ENCODE results near the gene ARSA.
"Not testable (repeated sequence)": the region's sequence is repeated elsewhere in the genome, so short reads cannot be mapped to it uniquely, and the experiment has no call there.

Gene ARSA

GRCh38 chr22:50627642-50628542 is at the start of gene ARSA:
Gene ARSA (minus strand): TSS chr22:50628152. CDS start chr22:50627779, 373 bp downstream.
- peak; percentile 71 for DNase-seq

DNA sequence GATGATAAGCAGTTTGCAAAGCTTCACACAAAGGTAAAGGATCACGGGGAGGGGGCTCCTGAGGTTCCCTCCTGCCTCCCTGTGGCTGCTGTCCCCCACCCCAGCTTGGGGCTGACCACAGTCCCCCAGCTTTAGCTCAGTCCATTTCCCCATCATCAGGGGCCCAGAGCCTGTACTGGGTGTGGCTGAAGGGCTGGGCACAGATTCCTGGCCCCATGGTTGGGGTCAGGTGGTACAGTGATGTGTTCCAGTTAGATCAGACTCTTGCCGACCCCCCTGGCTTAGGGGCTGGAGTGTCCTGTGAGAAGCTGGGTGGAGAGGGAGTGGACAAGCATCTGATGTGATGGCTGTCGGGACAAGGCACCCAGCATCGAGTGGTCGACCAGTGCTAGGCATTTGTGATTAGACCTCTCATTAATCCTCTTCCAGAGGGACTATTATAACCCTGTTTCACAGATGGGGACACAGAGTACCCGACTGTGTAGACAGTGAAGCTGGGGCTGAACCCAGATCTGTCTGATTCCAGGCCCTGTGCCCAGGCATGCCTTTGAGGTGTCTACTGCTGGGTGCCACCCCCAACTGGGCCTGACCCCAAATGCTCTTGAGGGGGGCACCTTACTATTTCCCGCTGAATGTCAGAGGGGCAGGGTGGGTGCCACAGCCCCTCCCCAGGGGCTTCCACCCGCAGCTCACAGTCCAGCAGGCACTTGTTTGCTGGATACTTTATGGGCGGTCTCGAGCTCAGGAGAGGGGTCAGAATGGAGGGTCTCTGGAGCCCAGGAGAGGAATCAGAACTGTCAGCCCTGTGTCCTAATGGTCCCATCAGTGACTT is 48.9 kb upstream of the ARSA start:
- DNase-seq = no peak

GRCh38 chr22:50676180-50676636 is 48.3 kb upstream of the ARSA start:
- DNase-seq = no peak

DNA sequence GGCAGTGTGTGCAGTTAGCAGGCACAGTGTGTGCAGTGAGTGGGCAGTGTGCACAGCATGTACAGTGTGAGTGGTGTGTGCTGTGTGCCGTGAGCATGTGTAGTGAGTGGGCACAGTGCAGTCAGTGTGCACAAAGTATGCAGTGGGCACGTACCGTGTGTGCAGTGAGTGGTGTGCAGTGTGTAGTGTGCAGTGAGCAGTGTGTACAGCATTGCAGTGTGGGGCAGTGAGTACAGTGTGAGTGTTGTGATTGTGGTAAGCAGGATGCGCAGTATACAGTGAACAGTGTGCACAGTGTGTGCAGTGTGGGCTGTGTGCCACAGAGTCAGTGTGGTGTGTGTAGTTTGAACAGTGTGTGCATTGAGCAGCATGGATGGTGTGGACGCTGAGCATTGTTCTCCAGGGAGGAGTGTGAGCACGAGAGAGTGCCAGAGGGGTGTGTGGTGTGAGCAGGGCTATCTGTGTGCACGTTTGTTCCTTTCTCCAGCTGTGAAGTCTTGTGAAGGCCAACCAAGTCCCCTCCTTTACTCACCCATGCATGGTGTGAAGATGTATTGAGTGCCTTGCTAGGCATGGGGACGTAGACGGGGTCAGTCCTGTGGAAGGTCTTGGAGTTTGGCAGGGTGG is 47.7 kb upstream of the ARSA start:
- DNase-seq = no peak

DNA sequence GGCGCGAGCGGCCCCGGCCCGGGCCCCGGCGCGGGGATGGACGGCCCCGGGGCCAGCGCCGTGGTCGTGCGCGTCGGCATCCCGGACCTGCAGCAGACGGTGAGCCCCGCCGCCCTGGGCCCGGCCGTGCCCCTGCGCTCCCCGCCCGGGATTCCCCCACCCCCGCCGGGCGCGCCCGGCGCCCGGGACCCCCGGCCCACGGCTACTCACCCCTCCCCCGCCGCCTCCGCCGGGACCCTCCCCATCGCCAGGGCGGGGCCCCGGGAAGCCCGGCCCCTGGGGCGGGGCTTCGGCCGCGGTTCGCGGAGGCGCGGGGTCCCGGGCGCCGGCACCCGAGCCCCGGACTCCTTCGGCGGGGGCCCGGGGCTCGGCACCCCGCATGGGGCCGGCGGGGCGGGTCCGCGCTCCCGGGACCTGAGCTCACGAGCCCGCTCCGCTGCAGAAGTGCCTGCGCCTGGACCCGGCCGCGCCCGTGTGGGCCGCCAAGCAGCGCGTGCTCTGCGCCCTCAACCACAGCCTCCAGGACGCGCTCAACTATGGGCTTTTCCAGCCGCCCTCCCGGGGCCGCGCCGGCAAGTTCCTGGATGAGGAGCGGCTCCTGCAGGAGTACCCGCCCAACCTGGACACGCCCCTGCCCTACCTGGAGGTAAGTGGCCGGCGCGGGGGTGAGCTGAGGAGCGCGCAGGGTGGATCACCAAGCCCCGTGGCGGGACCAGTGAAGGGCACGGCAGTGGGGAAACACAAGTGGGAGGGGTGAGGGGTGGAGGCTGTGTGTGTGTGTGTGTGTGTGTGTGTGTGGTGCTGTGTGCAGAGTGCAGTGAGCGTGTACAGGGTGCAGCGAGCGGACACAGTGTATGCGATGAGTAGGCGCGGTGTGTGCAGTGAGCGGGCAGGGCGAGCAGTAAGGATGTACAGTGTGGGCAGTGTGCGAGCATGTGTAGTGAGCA is 46.9 kb upstream of the ARSA start:
- DNase-seq = no peak

DNA sequence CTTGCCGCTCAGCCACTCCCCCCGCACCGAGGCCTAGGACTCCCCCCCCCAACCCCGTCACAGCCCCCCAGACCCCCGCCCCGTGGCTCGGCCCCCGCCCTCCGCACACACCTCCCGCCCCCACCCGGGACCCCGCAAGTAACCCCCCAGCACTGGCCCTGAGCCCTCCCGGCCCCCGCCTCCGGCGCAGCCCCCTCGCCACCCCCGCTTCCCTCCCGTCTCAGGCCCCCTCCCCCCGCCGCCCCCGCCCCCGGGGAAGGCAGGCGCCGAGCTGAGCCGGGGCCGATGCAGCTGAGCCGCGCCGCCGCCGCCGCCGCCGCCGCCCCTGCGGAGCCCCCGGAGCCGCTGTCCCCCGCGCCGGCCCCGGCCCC is 46.2 kb upstream of the ARSA start:
- no peak for DNase-seq

GRCh38 chr22:50673231-50674129 is 45.5 kb upstream of the ARSA start:
- DNase-seq = no peak

- no peak for DNase-seq
Observed at GRCh38 chr22:50672471-50673230, 44.7 kb upstream of the ARSA start, which contains the start of gene SHANK3. Gene SHANK3 (plus strand): TSS chr22:50672823.

- no peak for DNase-seq
Observed at GRCh38 chr22:50672041-50672440, 44.1 kb upstream of the ARSA start.

GRCh38 chr22:50671641-50672040 is 43.7 kb upstream of the ARSA start:
- DNase-seq = no peak

DNA sequence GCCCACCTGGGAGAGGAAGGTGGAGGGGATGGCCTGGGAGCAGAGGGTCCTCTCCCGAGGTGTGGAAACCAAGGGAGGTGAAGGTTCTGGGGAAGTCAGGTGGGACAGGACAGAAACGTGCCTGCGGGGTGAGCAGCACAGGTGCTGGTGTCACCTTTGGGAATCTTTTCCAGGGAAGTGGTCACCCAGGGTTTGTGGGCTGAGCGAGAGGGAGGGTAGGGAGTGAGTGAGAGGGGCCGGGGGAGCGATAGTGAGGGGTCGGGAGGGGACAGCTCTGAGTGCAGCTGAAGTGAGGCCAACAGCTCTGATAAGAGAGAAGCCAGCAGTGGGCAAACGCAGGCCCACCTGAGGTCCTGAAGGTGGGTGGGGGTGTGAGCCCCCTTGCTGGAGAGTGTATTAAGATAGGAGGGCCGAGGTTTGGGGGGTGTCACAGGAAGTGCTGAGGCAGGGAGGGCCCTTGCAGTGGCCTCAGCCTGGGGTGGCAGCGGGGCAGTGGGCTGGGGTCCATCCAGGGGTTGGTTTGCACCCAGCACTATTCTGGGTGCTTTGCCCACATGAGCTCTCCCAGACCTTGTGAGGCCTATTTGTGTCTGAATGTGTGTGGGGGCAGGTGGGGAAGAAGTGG is 43.1 kb upstream of the ARSA start:
- DNase-seq = no peak

GRCh38 chr22:50670513-50670912 is 42.6 kb upstream of the ARSA start:
- no peak for DNase-seq

- no peak for DNase-seq
Observed at GRCh38 chr22:50665738-50666137, 37.8 kb upstream of the ARSA start.

DNA sequence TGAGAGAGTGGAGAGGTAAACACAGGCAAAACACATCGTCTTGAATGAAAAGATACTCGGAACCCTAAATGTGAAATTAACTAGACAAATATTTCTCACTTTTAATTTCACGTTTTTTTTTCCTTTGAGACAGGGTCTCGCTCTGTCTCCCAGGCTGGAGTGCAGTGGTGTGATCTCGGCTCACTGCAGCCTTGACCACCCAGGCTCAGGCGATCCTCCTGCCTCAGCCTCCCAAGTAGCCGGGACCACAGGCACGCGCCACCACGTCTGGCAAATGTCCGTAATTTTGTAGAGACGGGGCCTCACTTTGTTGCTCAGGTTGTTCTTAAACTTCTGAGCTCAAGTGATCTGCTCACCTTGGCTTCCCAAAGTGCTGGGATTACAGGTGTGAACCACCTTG is 37.3 kb upstream of the ARSA start:
- no peak for DNase-seq

GRCh38 chr22:50660306-50660705 is 32.4 kb upstream of the ARSA start:
- no peak for DNase-seq

- not testable (repeated sequence) for DNase-seq
Observed at GRCh38 chr22:50659711-50660110, 31.8 kb upstream of the ARSA start.

DNA sequence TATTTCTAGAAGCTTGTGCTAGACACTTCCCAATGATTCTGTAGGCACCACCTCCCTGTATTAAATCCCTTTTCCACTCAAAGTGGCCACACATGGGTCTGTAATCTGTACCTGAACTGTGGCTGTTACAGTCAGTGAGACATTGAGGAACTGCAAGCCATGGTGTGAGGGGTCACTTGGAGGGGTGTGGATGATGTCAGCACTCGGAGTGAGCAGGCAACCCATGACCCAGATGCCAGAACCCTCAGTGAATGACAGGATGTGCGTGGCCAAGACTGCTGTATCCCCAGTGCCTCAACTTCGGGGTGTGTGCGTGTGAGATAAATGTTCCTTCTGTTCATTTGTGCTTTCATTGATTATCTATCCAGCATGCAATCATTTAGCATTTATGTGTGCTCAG is 30.0 kb upstream of the ARSA start:
- no peak for DNase-seq

DNA sequence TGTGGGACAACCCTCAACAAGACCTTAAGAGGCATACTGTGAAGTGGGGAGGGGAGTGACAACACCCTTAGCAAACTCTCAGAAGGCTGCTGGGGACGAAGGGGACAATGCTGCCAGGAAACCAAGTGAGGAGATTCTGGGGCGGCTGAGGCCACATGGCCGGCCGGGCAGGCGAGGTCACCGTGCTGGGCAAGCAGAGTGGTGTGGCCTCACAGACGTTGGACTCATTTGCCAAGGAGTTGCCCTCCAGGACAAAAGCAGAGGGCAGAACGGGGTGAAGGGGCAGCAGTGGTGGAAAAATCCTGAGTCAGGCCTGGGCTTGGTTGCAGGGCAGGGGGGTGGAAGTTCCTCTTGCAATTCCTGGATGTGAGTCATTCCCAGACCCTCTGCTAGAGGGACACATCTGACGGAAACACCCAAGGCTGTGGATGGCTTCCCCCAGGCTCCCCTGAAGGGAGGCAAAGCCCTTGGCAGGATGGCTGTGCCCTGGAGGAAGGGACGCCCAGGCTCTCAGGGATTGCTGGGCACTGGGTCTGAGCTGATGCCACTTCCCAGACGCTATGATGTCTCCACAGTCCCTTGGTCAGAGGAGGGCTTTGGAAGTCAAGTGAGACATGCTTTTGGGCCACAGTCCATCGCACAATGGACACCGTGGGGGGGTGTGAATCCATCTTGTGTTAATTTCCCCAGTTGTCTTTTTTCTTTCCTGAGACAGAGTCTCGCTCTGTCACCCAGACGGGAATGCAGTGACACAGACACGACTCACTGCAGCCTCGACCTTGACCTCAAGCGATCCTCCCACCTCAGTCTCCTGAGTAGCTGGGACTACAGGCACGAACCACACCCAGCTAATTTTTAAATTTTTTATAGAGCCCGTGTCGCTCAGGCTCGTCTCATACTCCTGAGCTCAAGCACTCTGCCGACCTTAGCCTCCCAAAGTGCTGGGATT is 28.4 kb upstream of the ARSA start:
- DNase-seq = no peak

DNA sequence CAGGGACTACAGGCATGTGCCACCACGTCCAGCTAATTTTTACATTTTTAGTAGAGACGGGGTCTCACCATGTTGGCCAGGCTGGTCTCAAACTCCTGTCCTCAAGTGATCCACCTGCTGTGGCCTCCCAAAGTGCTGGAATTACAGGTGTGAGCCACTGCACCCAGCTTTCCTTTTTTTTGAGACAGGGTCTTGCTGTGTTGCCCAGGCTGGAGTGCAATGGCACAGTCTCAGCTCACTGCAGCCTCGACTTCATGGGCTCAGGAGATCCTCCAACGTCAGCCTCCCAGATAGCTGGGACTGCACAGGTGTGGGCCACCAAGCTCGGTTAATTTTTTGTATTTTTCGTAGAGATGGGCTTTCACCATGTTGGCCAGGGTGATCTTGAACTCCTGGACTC is 26.7 kb upstream of the ARSA start:
- DNase-seq = not testable (repeated sequence)

All from activated CD4-positive, alpha-beta T cell treated with anti-CD3 and anti-CD28 coated beads for 1 hour (primary cell).